Measurements from ENCODE around the gene BEND3. TPM values are rescaled to one million over a fixed set of nuclear protein-coding genes. Genes with fewer than 3 reads are reported as not detected.
"Not testable (repeated sequence)": the region's sequence is repeated elsewhere in the genome, so short reads cannot be mapped to it uniquely, and the experiment has no call there.

The BEND3 gene
- total RNA-seq, 1 donor from 2014 or later = 4.5 TPM

DNA sequence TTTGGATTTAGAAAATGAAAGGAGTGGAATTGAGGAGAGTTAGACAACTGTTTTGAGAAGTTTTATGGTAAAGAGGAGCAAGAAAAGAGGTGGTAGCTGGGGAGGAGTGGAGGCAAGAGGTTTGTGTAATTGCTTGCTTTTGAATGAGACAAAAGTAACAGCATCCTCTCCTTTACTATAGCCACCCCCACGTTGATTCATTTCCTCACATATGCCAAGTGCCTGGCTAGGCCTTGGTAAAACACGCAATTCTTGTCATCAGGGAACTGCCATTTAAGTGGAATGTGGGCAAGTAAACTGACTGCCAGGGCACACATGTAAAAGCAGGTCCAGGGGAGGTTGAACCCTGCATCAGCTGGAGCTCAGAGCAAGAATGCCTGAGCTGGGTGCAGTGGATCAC is 83.3 kb downstream of the BEND3 start:
- Mint-ChIP-seq H3K9me3 (ENCODE audit: unreplicated experiment) (no peaks in the 10 kb centered on the region), H3K36me3 (ENCODE audit: unreplicated experiment) (peaks cover 6% of the 10 kb centered on the region), H3K4me1 (ENCODE audit: unreplicated experiment) (peaks cover 18% of the 10 kb centered on the region), H3K4me3 (ENCODE audit: unreplicated experiment) (no peak overlapping the region), H3K27me3 (ENCODE audit: unreplicated experiment) (no peaks in the 10 kb centered on the region), H3K27ac (ENCODE audit: unreplicated experiment) (no peak overlapping the region)
- DNase-seq (ENCODE audit: extremely low spot score, unreplicated experiment) = no peak
- TF ChIP-seq, protein P1, sequence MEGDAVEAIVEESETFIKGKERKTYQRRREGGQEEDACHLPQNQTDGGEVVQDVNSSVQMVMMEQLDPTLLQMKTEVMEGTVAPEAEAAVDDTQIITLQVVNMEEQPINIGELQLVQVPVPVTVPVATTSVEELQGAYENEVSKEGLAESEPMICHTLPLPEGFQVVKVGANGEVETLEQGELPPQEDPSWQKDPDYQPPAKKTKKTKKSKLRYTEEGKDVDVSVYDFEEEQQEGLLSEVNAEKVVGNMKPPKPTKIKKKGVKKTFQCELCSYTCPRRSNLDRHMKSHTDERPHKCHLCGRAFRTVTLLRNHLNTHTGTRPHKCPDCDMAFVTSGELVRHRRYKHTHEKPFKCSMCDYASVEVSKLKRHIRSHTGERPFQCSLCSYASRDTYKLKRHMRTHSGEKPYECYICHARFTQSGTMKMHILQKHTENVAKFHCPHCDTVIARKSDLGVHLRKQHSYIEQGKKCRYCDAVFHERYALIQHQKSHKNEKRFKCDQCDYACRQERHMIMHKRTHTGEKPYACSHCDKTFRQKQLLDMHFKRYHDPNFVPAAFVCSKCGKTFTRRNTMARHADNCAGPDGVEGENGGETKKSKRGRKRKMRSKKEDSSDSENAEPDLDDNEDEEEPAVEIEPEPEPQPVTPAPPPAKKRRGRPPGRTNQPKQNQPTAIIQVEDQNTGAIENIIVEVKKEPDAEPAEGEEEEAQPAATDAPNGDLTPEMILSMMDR (IDR thresholded peaks at IDR 0.05) = no peak

DNA sequence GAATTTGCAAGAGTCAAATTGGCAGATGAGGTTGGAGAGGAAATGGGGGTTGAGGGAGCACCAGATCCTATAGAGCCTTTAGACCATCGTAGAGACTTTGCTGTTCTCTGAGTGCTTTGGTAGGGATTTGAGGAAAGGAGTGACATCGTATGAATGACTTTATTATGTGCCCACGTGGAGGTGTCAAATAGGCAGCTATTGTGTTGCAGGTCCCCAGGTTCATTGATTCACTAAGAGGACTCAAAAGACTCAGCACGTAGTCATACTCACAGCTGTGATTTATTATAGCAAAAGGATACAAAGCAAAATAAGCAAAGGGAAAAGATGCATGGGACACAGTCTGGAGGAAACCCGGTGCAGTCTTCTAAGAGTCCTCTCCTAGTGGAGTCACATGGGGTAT is 85.2 kb downstream of the BEND3 start:
- Mint-ChIP-seq H3K4me1 (ENCODE audit: unreplicated experiment) (peaks cover 18% of the 10 kb centered on the region), H3K4me3 (ENCODE audit: unreplicated experiment) (peak overlapping the region; percentile 98), H3K9me3 (ENCODE audit: unreplicated experiment) (no peaks in the 10 kb centered on the region), H3K27me3 (ENCODE audit: unreplicated experiment) (no peaks in the 10 kb centered on the region), H3K36me3 (ENCODE audit: unreplicated experiment) (peaks cover 6% of the 10 kb centered on the region), H3K27ac (ENCODE audit: unreplicated experiment) (no peak overlapping the region)
- DNase-seq (ENCODE audit: extremely low spot score, unreplicated experiment) = no peak
- TF ChIP-seq, protein P1 (IDR thresholded peaks at IDR 0.05) = no peak

DNA sequence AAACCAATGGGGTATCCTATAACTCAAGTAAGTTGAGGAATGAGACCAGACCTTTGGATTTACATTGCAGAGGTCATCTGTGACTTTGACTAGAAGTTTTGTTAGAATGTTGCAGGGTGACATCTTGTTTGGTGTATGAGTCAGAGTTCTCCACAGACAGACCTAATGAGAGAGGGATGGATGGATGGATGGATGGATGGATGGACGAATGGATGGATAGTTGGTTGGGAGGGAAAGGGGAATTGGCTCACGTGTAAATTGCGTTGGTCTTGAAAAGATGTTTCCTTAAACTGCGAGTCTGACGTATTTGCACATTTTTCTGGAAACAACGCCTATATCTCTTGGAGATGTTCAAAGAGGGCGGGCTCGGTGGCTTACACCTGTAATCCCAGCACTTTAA is 88.3 kb downstream of the BEND3 start:
- Mint-ChIP-seq H3K27me3 (ENCODE audit: unreplicated experiment) (no peaks in the 10 kb centered on the region), H3K4me1 (ENCODE audit: unreplicated experiment) (peaks cover 18% of the 10 kb centered on the region), H3K4me3 (ENCODE audit: unreplicated experiment) (no peak overlapping the region), H3K36me3 (ENCODE audit: unreplicated experiment) (peaks cover 6% of the 10 kb centered on the region), H3K27ac (ENCODE audit: unreplicated experiment) (no peak overlapping the region), H3K9me3 (ENCODE audit: unreplicated experiment) (no peaks in the 10 kb centered on the region)
- TF ChIP-seq, protein P1 (IDR thresholded peaks at IDR 0.05) = no peak
- DNase-seq (ENCODE audit: extremely low spot score, unreplicated experiment) = no peak

DNA sequence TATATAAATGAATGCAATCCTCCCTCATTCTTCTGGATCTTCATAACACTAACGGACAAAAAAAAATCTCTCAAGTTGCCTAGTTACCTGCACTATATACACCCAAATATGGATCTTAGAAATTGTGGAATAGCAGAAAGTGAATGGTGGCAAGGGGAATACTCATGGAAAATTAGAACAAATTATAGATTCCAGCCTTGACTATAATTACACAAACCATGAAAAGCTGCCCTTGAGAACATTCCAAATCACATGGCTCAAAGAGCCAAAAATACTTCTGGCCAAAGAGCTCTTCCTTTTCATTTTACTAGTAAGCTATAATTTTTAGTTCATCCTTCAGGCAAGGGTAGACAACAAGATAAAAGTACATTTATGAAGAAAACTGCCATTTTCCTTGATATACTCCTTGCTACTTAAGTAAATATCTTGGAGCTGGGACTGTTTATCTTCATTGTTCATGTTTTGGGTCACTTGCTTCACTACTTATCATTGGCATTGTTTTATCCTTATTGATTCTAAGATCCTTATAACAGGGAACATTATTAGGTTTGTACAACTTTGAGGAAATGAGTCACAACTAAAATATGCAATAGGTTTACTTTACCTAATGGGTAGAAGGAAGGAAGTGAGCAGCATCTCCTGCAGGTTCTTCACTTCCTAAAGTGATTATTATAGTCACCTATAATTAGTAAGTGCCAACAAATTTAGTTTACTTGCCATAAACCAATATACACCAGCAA is 93.7 kb downstream of the BEND3 start:
- H3K27me3 Mint-ChIP-seq (ENCODE audit: unreplicated experiment) = peaks cover 13% of the 10 kb centered on the region
- no peaks in the 10 kb centered on the region for H3K9me3 Mint-ChIP-seq (ENCODE audit: unreplicated experiment)
- TF ChIP-seq, protein P1 (IDR thresholded peaks at IDR 0.05) = no peak
- no peak overlapping the region for H3K4me3 Mint-ChIP-seq (ENCODE audit: unreplicated experiment)
- no peak overlapping the region for H3K27ac Mint-ChIP-seq (ENCODE audit: unreplicated experiment)
- no peaks in the 10 kb centered on the region for H3K4me1 Mint-ChIP-seq (ENCODE audit: unreplicated experiment)
- no peak for DNase-seq (ENCODE audit: extremely low spot score, unreplicated experiment)
- no peaks in the 10 kb centered on the region for H3K36me3 Mint-ChIP-seq (ENCODE audit: unreplicated experiment)

- H3K9me3 Mint-ChIP-seq (ENCODE audit: unreplicated experiment) = no peaks in the 10 kb centered on the region
- H3K27me3 Mint-ChIP-seq (ENCODE audit: unreplicated experiment) = peaks cover 17% of the 10 kb centered on the region
- no peaks in the 10 kb centered on the region for H3K36me3 Mint-ChIP-seq (ENCODE audit: unreplicated experiment)
- TF ChIP-seq, protein P1 (IDR thresholded peaks at IDR 0.05) = no peak
- DNase-seq (ENCODE audit: extremely low spot score, unreplicated experiment) = no peak
- H3K4me1 Mint-ChIP-seq (ENCODE audit: unreplicated experiment) = no peaks in the 10 kb centered on the region
- no peak overlapping the region for H3K27ac Mint-ChIP-seq (ENCODE audit: unreplicated experiment)
- no peak overlapping the region for H3K4me3 Mint-ChIP-seq (ENCODE audit: unreplicated experiment)
Observed at GRCh38 chr6:107020239-107020638, 95.1 kb downstream of the BEND3 start.

DNA sequence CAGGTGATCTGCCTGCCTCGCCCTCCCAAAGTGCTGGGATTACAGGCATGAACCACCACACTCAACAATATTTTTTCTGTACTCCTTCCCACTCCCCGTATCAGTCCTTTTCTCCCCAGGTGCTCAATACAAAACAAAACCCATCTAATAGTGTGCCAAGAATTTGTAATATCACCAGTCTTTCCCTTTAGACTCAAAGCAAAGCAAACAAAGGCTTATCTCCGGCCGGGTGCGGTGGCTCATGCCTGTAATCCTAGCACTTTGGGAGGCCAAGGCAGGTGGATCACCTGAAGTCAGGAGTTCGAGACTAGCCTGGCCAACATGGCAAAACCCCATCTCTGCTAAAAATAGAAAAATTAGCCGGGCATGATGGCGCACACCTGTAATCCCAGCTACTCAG is 95.7 kb downstream of the BEND3 start:
- H3K27me3 Mint-ChIP-seq (ENCODE audit: unreplicated experiment) = peaks cover 17% of the 10 kb centered on the region
- not testable (repeated sequence) for DNase-seq (ENCODE audit: extremely low spot score, unreplicated experiment); H3K4me3 Mint-ChIP-seq (ENCODE audit: unreplicated experiment); H3K4me1 Mint-ChIP-seq (ENCODE audit: unreplicated experiment); H3K27ac Mint-ChIP-seq (ENCODE audit: unreplicated experiment); H3K9me3 Mint-ChIP-seq (ENCODE audit: unreplicated experiment); H3K36me3 Mint-ChIP-seq (ENCODE audit: unreplicated experiment)

All from osteocyte (in vitro differentiated cells).